PFSK-1 (cell line): ENCODE results near the gene SLC26A8.

Source experiments
- FOXP2 ChIP-seq: optimal IDR thresholded peaks from 2 replicates; pipeline ENCODE3; 2011; ENCODE audit warnings: borderline replicate concordance, control low read depth, inconsistent platforms; ENCODE audit not compliant: insufficient read depth; ENCODE audit errors: extremely low read length, extremely low read depth
- POLR2AphosphoS5 ChIP-seq: IDR thresholded peaks from 2 replicates; pipeline ENCODE4 v1.6.1; 2012; ENCODE audit warnings: low read depth, mild to moderate bottlenecking, control low read depth, low read length, moderate library complexity
- SIN3A ChIP-seq: IDR thresholded peaks from 2 replicates; pipeline ENCODE4 v1.6.1; 2012; ENCODE audit warnings: mild to moderate bottlenecking, low read length, moderate library complexity, borderline replicate concordance; ENCODE audit not compliant: insufficient read depth
- TAF1 ChIP-seq: IDR thresholded peaks from 2 replicates; pipeline ENCODE4 v1.6.1; 2012; ENCODE audit warnings: low read length, control low read depth, borderline replicate concordance; ENCODE audit not compliant: insufficient read depth
- TF ChIP-seq, protein P1 (sequence below), 2 experiments: IDR thresholded peaks; 2 replicates each; pipeline versions ENCODE4 v1.6.1 to v1.8.0; 2011 to 2012; ENCODE audit warnings: low read depth in 2 of 2, low read length in 2 of 2, control low read depth in 1 of 2, inconsistent platforms in 1 of 2, mild to moderate bottlenecking in 1 of 2, moderate library complexity in 1 of 2; ENCODE audit not compliant: insufficient read depth in 1 of 2

Gene SLC26A8

DNA sequence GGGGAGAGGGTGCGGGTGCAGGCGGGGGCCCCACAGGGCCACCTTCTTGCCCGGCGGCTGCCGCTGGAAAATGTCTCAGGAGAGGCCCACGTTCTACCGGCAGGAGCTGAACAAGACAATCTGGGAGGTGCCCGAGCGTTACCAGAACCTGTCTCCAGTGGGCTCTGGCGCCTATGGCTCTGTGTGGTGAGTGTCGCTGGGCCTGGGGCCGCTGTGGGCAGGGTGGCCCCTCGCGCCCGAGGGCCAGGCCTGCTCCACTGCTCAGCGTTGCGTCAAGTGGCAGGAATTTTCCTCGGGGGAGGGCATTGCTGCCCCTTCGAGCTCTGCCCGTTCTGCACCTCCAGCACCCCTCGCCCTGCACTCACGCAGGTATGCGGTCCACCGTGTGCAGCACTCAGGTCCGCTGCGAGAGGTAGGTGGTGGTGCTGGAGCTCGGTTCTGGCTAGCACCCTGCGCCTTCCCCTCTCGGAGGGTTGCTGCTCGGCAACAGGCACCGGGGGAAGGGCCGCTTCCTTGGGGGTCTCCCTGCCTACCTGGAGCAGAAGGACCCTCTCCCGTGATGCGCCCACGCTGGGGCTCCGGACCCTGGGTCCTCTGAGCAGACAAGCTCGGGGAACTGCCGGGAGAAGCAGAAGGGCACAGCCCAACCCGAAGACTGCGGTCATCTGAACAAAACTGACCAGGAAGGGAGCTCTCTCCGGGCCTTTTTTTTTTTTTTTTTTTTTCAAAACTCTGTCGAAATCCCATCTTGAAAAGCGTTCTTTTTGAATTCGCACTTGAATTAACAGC lies 3.8 kb upstream of the SLC26A8 start:
- no peak for TF ChIP-seq FOXP2
- no peak for TF ChIP-seq SIN3A
- no peak for TF ChIP-seq POLR2AphosphoS5
- no peak for TF ChIP-seq TAF1
- TF ChIP-seq, protein P1, sequence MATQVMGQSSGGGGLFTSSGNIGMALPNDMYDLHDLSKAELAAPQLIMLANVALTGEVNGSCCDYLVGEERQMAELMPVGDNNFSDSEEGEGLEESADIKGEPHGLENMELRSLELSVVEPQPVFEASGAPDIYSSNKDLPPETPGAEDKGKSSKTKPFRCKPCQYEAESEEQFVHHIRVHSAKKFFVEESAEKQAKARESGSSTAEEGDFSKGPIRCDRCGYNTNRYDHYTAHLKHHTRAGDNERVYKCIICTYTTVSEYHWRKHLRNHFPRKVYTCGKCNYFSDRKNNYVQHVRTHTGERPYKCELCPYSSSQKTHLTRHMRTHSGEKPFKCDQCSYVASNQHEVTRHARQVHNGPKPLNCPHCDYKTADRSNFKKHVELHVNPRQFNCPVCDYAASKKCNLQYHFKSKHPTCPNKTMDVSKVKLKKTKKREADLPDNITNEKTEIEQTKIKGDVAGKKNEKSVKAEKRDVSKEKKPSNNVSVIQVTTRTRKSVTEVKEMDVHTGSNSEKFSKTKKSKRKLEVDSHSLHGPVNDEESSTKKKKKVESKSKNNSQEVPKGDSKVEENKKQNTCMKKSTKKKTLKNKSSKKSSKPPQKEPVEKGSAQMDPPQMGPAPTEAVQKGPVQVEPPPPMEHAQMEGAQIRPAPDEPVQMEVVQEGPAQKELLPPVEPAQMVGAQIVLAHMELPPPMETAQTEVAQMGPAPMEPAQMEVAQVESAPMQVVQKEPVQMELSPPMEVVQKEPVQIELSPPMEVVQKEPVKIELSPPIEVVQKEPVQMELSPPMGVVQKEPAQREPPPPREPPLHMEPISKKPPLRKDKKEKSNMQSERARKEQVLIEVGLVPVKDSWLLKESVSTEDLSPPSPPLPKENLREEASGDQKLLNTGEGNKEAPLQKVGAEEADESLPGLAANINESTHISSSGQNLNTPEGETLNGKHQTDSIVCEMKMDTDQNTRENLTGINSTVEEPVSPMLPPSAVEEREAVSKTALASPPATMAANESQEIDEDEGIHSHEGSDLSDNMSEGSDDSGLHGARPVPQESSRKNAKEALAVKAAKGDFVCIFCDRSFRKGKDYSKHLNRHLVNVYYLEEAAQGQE (IDR thresholded peaks at IDR 0.05; ENCODE audit: insufficient read depth in 1 of 2, low read depth in 2 of 2, low read length in 2 of 2) = no peak

DNA sequence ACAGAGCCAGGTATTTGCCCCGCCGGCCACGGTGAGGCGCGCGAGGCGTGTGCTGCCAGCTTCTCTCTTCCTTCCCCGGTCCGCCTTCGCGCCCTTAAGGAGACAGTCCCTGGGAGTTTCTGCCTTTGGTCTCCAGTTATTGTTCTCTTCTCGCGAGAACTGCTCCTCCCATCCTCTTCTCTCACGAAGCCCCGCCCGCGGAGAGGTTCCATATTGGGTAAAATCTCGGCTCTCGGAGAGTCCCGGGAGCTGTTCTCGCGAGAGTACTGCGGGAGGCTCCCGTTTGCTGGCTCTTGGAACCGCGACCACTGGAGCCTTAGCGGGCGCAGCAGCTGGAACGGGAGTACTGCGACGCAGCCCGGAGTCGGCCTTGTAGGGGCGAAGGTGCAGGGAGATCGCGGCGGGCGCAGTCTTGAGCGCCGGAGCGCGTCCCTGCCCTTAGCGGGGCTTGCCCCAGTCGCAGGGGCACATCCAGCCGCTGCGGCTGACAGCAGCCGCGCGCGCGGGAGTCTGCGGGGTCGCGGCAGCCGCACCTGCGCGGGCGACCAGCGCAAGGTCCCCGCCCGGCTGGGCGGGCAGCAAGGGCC lies 3.2 kb upstream of the SLC26A8 start, which contains the start of gene MAPK14:
MAPK14 (plus strand) TSS at position 308 of the 587 bp plus-strand sequence. CDS start 350 bp downstream, outside the sequence.
- TF ChIP-seq FOXP2 = peak; percentile 17
- peak; percentile 90 for TF ChIP-seq TAF1
- TF ChIP-seq, protein P1 (IDR thresholded peaks at IDR 0.05; ENCODE audit: insufficient read depth in 1 of 2, low read depth in 2 of 2, low read length in 2 of 2) = 0 out of 4 replicates have a peak, but pooled peaks of 1 of the 2 experiments have one; percentile 58
- TF ChIP-seq POLR2AphosphoS5 = peak; percentile 99
- 0 out of 2 replicates have a peak, but pooled peaks have one; percentile 77 for TF ChIP-seq SIN3A

DNA sequence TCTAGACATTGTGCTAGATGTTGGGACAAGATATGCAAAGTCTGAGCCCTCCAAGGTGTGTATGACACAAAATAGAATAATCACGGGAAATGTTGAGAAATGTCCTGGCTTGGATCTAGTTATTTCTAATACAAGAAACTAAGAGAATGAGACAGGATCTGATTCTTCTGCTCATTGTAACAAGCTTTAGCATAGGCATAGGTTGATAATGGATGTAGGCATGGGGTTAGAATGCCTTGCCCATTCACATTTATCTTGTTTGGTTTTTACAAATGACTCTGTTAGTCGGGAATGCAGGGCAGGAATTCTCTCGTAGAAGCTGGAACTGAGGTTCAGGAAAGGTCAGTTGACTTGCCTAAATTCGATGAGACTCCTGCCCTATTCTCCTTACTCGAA lies 1.5 kb upstream of the SLC26A8 start:
- TF ChIP-seq POLR2AphosphoS5 (no peak), TAF1 (no peak), FOXP2 (no peak), SIN3A (no peak)
- TF ChIP-seq, protein P1 (IDR thresholded peaks at IDR 0.05; ENCODE audit: insufficient read depth in 1 of 2, low read depth in 2 of 2, low read length in 2 of 2) = no peak

DNA sequence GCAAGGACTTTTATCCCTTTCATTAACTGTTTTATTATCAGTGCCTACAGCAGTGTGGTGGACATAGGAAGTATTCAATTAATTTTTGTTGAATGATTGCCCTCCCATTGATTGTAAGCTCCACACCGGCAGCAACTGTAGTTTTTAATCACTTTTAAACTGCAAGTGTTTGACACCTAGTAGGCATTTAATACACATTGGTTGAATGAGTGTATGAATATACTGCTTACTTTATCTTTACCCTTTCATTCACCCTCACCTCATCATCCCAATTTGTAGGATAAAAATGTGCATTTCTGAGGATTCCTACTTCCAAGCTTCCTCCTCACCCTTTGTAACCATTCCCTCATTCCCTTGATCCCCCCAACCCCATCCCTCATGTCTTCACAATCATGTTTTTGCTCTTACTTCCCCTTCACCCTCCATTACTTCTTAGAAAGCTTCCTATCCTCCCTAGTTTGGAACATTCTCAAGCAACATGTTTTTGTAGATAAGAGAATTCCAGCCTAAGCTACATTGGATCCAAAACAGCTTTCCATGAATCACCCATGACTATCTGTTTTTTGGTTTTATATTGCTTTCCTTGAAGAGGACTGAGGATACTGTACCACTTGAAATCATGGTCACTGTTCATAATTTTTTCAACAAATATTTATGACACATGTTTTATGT lies 955 bp upstream of the SLC26A8 start:
- TF ChIP-seq SIN3A (no peak), POLR2AphosphoS5 (no peak), FOXP2 (no peak), TAF1 (no peak)
- TF ChIP-seq, protein P1 (IDR thresholded peaks at IDR 0.05; ENCODE audit: insufficient read depth in 1 of 2, low read depth in 2 of 2, low read length in 2 of 2) = no peak
